ENCODE data around the gene DIDO1.
"Not testable (repeated sequence)": the region's sequence is repeated elsewhere in the genome, so short reads cannot be mapped to it uniquely, and the experiment has no call there.

DIDO1 gene

GRCh38 chr20:62878244-62879038 is 47.9 kb downstream of the DIDO1 start:
- no peak for DNase-seq

DNA sequence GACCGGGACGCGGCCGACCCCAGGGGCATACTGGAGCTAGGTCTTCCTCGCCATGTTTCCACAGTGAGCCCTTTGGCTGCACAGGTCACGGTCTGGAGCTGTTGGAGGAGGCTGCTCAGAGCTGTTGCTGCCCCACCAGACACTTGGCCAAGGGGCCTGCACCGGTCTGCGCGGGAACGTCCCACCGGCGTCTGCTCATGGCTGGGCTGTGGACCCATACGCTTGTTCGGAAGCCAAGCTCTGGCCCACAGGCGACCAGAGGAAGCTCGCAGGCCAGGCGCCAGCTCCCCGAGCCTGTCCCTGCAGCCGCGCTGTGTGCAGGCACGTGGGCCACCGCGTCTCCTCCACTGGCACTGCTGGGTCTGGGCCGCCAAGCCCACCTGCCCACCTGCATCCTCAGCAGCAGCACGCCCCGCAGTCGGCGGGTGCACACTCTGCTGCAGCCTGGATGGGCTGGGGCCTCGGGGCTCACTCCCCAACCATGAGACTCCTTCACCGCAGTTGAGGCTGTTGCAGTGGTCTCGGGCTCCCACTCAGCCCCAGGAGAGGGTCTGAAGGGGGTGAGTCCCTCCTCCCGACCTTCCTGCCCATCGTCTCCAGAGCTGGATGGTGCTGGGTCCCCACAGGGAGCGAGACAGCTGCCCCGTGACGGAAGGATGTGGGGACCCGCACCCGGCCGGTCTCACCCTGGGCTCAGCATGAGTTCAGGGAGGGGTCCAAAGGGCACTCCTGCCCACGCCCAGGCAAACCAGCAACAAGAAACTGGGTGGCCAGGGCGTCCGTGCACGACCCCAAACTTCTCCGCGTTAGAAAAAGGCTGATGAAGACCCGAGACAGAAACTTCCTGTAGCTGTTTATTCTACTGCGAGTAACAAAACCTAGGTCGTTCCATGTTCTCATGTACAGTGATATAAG is 49.1 kb downstream of the DIDO1 start:
- no peak for DNase-seq

GRCh38 chr20:62876501-62876901 is 49.8 kb downstream of the DIDO1 start:
- DNase-seq: no peak

GRCh38 chr20:62875419-62876361 is 50.6 kb downstream of the DIDO1 start:
- DNase-seq: peak; percentile 83 to 90 (median 83)

- peak in 1 of 3 experiments; percentile 41 for DNase-seq
Observed at GRCh38 chr20:62874964-62875344, 51.4 kb downstream of the DIDO1 start.

DNA sequence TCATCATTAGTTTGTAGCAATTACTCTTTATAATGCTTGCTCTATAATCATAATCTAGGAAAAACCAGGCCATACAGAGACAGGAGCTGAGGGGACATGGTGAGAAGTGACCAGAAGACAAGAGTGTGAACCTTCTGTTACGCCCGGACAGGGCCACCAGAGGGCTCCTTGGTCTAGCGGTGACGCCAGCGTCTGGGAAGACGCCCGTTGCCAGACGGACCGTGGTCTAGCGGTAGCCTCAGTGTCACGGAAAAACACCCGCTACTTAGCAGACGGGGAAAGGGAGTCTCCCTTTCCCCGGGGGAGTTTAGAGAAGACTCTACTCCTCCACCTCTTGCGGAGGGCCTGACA is 52.6 kb downstream of the DIDO1 start:
- peak; percentile 26 to 79 (median 71) for DNase-seq

DNA sequence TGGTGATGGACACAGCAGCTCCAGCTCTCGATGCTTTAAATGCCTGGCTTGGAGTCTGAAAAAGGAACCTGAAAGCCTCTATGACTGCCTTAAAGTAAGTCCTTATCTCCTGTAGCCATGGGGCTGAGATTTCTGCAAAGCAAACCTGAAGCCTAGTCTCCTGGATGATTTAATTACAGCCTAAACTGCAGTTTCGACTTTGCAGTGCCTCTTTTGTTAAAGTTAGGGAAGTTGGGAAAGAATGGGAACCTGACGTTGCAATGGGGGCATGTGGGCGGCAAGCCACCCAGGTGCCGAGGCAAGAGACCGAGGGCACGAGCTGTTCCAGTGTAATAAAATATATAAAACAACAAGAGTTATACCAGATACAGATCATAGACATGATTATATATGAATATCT is 53.0 kb downstream of the DIDO1 start:
- DNase-seq: no peak

GRCh38 chr20:62872862-62873261 is 53.4 kb downstream of the DIDO1 start:
- no peak for DNase-seq

DNA sequence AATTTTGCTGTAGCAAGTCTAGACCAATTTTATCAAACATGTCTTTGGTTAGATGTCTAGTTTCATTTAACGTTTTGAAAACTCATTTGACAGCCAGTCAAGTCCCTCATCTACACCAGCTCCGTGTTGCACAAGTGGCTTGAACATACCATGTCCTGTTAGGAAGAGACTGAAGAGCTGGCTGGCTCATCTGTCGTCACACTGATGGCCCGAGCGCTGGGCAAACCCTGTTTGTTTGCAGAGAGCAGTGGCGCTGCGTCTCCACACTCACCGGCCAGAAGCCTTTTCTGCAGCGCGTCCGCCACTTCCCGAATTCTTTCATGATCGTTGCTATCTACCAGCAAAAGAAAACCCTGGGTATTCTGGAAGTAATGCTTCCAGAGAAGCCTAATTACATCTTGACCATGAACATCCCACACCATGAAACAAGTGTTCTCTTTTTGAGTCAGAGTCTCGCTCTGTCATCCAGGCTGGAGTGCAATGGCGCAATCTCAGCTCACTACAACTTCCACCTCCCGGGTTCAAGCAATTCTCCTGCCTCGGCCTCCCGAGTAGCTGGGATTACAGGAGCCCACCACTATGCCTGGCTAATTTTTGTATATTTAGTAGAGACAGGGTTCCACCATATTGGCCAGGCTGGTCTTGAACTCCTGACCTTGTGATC is 54.0 kb downstream of the DIDO1 start:
- no peak for DNase-seq

- no peak for DNase-seq
Observed at GRCh38 chr20:62864207-62864606, 62.1 kb downstream of the DIDO1 start.

GRCh38 chr20:62861726-62862336 is 64.5 kb downstream of the DIDO1 start, which contains the start of gene TCFL5:
Gene TCFL5, minus strand, starts transcription at chr20:62861822. Its CDS starts 152 bp downstream, at chr20:62861670.
- DNase-seq: peak; percentile 84 to 93 (median 92)

- DNase-seq: peak; percentile 22 to 71 (median 66)
Observed at GRCh38 chr20:62860924-62861691, 65.2 kb downstream of the DIDO1 start.

GRCh38 chr20:62860391-62860923 is 65.8 kb downstream of the DIDO1 start:
- peak in 2 of 3 experiments; percentile 52 to 67 for DNase-seq

DNA sequence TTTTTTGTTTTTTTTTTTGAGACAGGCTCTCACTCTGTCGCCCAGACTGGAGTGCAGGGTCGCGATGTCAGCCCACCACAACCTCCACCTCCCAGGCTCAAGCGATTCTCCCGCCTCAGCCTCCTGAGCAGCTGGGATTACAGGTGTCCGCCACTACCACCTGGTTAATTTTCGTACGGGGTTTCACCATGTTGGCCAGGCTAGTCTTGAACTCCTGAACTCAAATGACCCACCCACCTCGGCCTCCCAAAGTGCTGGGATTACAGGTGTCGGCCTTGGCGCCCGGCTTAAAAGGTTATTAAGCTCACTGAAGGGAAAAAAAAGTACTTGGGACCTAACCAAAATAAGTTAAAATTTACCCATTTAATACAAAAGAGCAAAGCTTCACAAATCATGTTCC is 66.6 kb downstream of the DIDO1 start:
- no peak for DNase-seq

GRCh38 chr20:62858058-62858830 is 68.1 kb downstream of the DIDO1 start:
- DNase-seq: no peak

DNA sequence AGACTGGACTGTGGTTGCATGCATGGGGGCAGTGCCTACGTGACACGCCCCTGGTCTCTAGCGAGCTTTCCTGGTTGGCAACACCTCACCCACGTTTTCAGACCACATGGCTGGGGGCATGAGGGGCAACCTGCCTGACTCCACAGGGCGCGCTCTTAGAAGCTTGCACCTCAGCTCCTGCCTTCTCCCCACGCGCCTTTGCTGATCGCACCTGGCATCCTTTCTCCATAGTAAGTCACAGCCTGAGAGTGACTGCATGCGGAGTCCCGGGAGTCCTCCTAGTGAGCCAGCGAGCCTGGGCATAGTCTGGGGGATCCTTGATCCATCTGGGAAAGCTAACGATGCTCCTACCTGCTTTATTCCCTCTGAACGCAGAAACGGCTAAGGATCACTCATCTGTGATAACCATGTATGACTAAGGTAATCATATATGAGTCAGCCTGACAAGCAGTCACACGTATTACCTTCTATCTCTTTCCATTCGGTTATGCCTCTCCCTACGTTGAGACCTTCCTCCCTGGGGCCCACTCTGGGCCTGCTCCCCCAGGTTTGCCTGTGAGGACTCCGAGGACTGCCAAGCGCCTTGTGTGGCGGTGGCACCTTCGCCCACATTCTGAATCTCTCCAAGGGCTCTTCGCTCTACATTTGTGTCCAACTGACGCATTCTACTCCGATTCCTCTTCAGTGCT is 69.2 kb downstream of the DIDO1 start:
- no peak for DNase-seq

- no peak for DNase-seq
Observed at GRCh38 chr20:62855120-62855519, 71.2 kb downstream of the DIDO1 start.

- DNase-seq: no peak
Observed at GRCh38 chr20:62854121-62854520, 72.2 kb downstream of the DIDO1 start.

- DNase-seq: not testable (repeated sequence)
Observed at GRCh38 chr20:62853304-62853703, 73.0 kb downstream of the DIDO1 start.

All from NCI-H1417 (cell line).